GM12892 (cell line): ENCODE data around the gene ATP6V0A1.

Source experiments
- POLR2A ChIP-seq: IDR thresholded peaks from 2 replicates; pipeline ENCODE4 v1.6.1; 2011; ENCODE audit warnings: low read depth, low read length, control low read depth
- POLR2AphosphoS5 ChIP-seq: IDR thresholded peaks from 2 replicates; pipeline ENCODE4 v1.6.1; 2011; ENCODE audit warnings: low read depth, low read length, control low read depth
- TAF1 ChIP-seq: IDR thresholded peaks from 2 replicates; pipeline ENCODE4 v1.6.1; 2011; ENCODE audit warnings: low read depth, mild to moderate bottlenecking, control low read depth, low read length, borderline replicate concordance

GRCh38 chr17:42513686-42514085 lies 55.0 kb downstream of the ATP6V0A1 start:
- TF ChIP-seq TAF1 (no peak), POLR2A (no peak), POLR2AphosphoS5 (no peak)
